HG03064 (cell line): ENCODE data around the gene AHRR.

Experiments
- ATAC-seq: cut with Tn5 transposase; IDR thresholded peaks from one replicate; pipeline ENCODE4 v1.9.1; 2021; ENCODE audit warnings: low read depth; ENCODE audit not compliant: unreplicated experiment

The AHRR gene

GRCh38 chr5:318931-319601 is 2.4 kb upstream of the AHRR start:
- ATAC-seq = no peak

- ATAC-seq = no peak
These were observed 837 bp upstream of the AHRR start for GRCh38 chr5:320524-321229.

GRCh38 chr5:321726-322251 is 275 bp downstream of the AHRR start:
- peak; percentile 4 for ATAC-seq

- no peak for ATAC-seq
These were observed 897 bp downstream of the AHRR start for GRCh38 chr5:322281-322941.

GRCh38 chr5:322942-323879 is 1.7 kb downstream of the AHRR start:
- no peak for ATAC-seq

GRCh38 chr5:324736-325612 is 3.5 kb downstream of the AHRR start:
- ATAC-seq = no peak

- no peak for ATAC-seq
These were observed 4.6 kb downstream of the AHRR start for GRCh38 chr5:326109-326508.

GRCh38 chr5:329121-329735 is 7.7 kb downstream of the AHRR start:
- no peak for ATAC-seq

GRCh38 chr5:329768-330167 is 8.3 kb downstream of the AHRR start:
- no peak for ATAC-seq

GRCh38 chr5:332843-333242 is 11.3 kb downstream of the AHRR start:
- no peak for ATAC-seq

- ATAC-seq = no peak
These were observed 12.4 kb downstream of the AHRR start for GRCh38 chr5:333945-334344.

- ATAC-seq = no peak
These were observed 13.6 kb downstream of the AHRR start for GRCh38 chr5:334903-335739.

GRCh38 chr5:335740-336038 is 14.2 kb downstream of the AHRR start:
- no peak for ATAC-seq

GRCh38 chr5:337563-338130 is 16.1 kb downstream of the AHRR start:
- ATAC-seq = no peak

- ATAC-seq = no peak
These were observed 21.3 kb downstream of the AHRR start for GRCh38 chr5:342501-343460.

- ATAC-seq = no peak
These were observed 22.2 kb downstream of the AHRR start for GRCh38 chr5:343461-344401.
